ENCODE measurements around the gene ADAMTSL1. TPM values are rescaled to one million over a fixed set of nuclear protein-coding genes. Genes with fewer than 3 reads are reported as not detected.

Gene ADAMTSL1, protein sequence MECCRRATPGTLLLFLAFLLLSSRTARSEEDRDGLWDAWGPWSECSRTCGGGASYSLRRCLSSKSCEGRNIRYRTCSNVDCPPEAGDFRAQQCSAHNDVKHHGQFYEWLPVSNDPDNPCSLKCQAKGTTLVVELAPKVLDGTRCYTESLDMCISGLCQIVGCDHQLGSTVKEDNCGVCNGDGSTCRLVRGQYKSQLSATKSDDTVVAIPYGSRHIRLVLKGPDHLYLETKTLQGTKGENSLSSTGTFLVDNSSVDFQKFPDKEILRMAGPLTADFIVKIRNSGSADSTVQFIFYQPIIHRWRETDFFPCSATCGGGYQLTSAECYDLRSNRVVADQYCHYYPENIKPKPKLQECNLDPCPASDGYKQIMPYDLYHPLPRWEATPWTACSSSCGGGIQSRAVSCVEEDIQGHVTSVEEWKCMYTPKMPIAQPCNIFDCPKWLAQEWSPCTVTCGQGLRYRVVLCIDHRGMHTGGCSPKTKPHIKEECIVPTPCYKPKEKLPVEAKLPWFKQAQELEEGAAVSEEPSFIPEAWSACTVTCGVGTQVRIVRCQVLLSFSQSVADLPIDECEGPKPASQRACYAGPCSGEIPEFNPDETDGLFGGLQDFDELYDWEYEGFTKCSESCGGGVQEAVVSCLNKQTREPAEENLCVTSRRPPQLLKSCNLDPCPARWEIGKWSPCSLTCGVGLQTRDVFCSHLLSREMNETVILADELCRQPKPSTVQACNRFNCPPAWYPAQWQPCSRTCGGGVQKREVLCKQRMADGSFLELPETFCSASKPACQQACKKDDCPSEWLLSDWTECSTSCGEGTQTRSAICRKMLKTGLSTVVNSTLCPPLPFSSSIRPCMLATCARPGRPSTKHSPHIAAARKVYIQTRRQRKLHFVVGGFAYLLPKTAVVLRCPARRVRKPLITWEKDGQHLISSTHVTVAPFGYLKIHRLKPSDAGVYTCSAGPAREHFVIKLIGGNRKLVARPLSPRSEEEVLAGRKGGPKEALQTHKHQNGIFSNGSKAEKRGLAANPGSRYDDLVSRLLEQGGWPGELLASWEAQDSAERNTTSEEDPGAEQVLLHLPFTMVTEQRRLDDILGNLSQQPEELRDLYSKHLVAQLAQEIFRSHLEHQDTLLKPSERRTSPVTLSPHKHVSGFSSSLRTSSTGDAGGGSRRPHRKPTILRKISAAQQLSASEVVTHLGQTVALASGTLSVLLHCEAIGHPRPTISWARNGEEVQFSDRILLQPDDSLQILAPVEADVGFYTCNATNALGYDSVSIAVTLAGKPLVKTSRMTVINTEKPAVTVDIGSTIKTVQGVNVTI (N-terminal part only)
- 0.07 to 0.10 TPM (median 0.08 TPM) in 3 of 5 replicates, not detected in the others for total RNA-seq (2022; extraction: Qiagen RNA extraction; ENCODE audit: low read depth)

DNA sequence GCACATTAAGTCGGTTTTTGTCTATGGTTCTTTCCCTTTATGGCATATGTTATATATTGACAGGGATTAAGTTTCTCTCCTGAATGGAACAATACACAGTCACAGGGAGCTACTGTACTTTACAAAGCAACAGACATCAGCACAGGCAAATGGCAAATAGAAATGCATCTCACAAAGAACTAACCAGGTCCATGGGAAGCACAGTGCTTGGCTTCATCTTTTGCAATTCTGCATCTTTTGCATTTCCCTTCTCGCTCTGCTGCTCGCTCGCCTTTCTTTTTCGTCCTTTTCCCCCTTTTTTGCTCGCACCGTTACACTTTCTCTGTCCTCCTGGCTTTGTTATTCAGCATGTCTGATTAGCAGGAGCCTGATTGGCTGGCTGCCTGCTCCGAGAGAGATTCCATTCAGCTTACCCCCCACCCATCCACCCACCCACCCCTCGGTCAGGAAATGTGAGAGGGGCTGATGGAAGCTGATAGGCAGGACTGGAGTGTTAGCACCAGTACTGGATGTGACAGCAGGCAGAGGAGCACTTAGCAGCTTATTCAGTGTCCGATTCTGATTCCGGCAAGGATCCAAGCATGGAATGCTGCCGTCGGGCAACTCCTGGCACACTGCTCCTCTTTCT, at the start of gene ADAMTSL1:
ADAMTSL1 (plus strand) TSS at position 502 of the 628 bp plus-strand sequence; CDS start at position 582, 80 bp downstream.

Measured in A549 treated with GW870086 at 1 μM for 4 hours (cell line).